ENCODE results near the gene UBC. TPM values are rescaled to one million over a fixed set of nuclear protein-coding genes. Genes with fewer than 3 reads are reported as not detected.

Gene UBC
- total and polyA plus RNA-seq, 2 of the 4 experiments (the other 2 are of a cell fraction): 2,042 to 4,320 TPM

Small RNA genes lying within 50 kb of the gene (microRNA-seq; reads per million reads assigned to microRNA genes)
- gene MIR5188 (ENCODE audit: insufficient read depth in 1 of 2, insufficient read length in 1 of 2, unreplicated experiment in 1 of 2): 0 to 1.0 reads per million in 2 experiments
- gene RNU6-927P (ENCODE audit: insufficient read depth, insufficient read length): not detected

Small RNA genes lying within 50 kb of the gene (small RNA-seq; reads per million reads assigned to genes)
- 0 to 1.9 (median 0.92) reads per million in 5 experiments for gene MIR5188
- 0 reads per million in 5 experiments for gene RNU6-927P

Other genes starting within 250 kb of the UBC start
- gene SCARB1, start 50.8 kb downstream of the UBC start, total RNA-seq (2012; rRNA removed): 3.0 and 3.6 TPM in 2 replicates
- 24.8 and 27.0 TPM in 2 replicates for gene SCARB1, start 50.8 kb downstream of the UBC start, polyA plus RNA-seq (2012; rRNA removed)
- gene DHX37, start 74.5 kb upstream of the UBC start, total RNA-seq (2012; rRNA removed): 9.1 and 10.8 TPM in 2 replicates
- gene DHX37, start 74.5 kb upstream of the UBC start, polyA plus RNA-seq (2012; rRNA removed): 12.7 and 14.2 TPM in 2 replicates
- gene BRI3BP, start 79.0 kb upstream of the UBC start, total RNA-seq (2012; rRNA removed): 2.5 and 4.2 TPM in 2 replicates
- 2.5 and 2.8 TPM in 2 replicates for gene BRI3BP, start 79.0 kb upstream of the UBC start, polyA plus RNA-seq (2012; rRNA removed)
- gene AACS, start 150.8 kb upstream of the UBC start, total RNA-seq (2012; rRNA removed): 21.1 and 22.0 TPM in 2 replicates
- gene AACS, start 150.8 kb upstream of the UBC start, polyA plus RNA-seq (2012; rRNA removed): 24.0 and 24.9 TPM in 2 replicates